GM06990 (cell line): ENCODE data around the gene IL1R2.

Experiments
- DNase-seq: peaks from one replicate; pipeline ENCODE4 v3.0.0-alpha.2; 2011; ENCODE audit not compliant: insufficient read length; ENCODE audit errors: extremely low read depth
- H3K27me3 ChIP-seq: replicated peaks from 2 replicates; pipeline ENCODE4 v1.6.0; 2011; ENCODE audit warnings: low read length; ENCODE audit not compliant: control insufficient read depth, insufficient read depth
- H3K36me3 ChIP-seq: 2 replicates; pipeline ENCODE4 v1.5.1; 2011; ENCODE audit warnings: low read length; ENCODE audit not compliant: control insufficient read depth, insufficient read depth
- H3K4me3 ChIP-seq: replicated peaks from 2 replicates; pipeline ENCODE4 v1.5.1; 2011; ENCODE audit warnings: low read depth, mild to moderate bottlenecking, control low read depth, low read length
- TF ChIP-seq, protein P1 (sequence below): IDR thresholded peaks from 2 replicates; pipeline ENCODE4 v1.5.1; 2011; ENCODE audit warnings: low read length, control low read depth, mild to moderate bottlenecking, inconsistent platforms; ENCODE audit not compliant: insufficient read depth, poor library complexity, severe bottlenecking

IL1R2 gene, protein sequence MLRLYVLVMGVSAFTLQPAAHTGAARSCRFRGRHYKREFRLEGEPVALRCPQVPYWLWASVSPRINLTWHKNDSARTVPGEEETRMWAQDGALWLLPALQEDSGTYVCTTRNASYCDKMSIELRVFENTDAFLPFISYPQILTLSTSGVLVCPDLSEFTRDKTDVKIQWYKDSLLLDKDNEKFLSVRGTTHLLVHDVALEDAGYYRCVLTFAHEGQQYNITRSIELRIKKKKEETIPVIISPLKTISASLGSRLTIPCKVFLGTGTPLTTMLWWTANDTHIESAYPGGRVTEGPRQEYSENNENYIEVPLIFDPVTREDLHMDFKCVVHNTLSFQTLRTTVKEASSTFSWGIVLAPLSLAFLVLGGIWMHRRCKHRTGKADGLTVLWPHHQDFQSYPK

DNA sequence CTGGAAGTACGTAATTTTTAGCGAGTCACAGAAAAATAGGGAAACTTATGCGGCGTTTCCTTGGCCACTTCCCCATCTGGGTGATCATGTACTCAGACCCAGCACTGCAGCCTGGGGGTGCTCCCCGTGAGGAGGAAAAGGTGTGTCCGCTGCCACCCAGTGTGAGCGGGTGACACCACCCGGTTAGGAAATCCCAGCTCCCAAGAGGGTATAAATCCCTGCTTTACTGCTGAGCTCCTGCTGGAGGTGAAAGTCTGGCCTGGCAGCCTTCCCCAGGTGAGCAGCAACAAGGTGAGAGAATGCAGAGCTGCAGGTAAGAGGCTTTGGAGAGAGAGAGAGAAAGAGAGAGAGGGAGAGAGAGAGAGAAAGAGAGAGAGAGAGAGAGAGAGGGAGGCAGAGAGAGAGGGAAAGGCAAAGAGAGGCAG, at the start of gene IL1R2:
Gene IL1R2 (plus strand): TSS at position 240 of the 425 bp plus-strand sequence. CDS start 16,616 bp downstream, outside the sequence.
- TF ChIP-seq, protein P1, sequence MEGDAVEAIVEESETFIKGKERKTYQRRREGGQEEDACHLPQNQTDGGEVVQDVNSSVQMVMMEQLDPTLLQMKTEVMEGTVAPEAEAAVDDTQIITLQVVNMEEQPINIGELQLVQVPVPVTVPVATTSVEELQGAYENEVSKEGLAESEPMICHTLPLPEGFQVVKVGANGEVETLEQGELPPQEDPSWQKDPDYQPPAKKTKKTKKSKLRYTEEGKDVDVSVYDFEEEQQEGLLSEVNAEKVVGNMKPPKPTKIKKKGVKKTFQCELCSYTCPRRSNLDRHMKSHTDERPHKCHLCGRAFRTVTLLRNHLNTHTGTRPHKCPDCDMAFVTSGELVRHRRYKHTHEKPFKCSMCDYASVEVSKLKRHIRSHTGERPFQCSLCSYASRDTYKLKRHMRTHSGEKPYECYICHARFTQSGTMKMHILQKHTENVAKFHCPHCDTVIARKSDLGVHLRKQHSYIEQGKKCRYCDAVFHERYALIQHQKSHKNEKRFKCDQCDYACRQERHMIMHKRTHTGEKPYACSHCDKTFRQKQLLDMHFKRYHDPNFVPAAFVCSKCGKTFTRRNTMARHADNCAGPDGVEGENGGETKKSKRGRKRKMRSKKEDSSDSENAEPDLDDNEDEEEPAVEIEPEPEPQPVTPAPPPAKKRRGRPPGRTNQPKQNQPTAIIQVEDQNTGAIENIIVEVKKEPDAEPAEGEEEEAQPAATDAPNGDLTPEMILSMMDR: no peak
- H3K27me3 ChIP-seq: no peaks in the 10 kb centered on the region
- DNase-seq: no peak
- no peak within 1 kb of the TSS for H3K4me3 ChIP-seq
- H3K36me3 ChIP-seq: no peaks in the 10 kb centered on the region

DNA sequence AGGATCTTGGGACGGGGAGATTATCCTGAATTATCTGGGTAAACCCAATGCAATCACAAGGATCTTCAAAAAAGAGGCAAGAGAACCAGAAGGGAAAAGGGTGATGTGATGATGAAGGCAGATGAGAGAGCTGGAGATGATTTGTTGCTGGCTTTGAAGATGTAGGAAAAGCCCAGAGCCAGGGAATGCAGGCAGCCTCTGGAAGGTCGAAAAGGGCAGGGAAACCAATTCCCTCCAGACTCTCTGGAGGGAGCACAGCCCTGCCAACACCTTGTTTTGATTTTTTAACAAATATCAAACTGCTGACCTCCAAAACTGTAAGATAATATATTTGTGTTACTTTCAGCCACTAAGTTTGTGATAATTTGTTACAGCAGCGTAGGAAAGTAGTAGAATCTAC, 48.9 kb upstream of the IL1R2 start:
- TF ChIP-seq, protein P1: no peak
- DNase-seq: no peak
- Histone ChIP-seq H3K36me3 (no peaks in the 10 kb centered on the region), H3K27me3 (no peaks in the 10 kb centered on the region; the same call in 1 of the 2 replicates), H3K4me3 (no peak overlapping the region)

DNA sequence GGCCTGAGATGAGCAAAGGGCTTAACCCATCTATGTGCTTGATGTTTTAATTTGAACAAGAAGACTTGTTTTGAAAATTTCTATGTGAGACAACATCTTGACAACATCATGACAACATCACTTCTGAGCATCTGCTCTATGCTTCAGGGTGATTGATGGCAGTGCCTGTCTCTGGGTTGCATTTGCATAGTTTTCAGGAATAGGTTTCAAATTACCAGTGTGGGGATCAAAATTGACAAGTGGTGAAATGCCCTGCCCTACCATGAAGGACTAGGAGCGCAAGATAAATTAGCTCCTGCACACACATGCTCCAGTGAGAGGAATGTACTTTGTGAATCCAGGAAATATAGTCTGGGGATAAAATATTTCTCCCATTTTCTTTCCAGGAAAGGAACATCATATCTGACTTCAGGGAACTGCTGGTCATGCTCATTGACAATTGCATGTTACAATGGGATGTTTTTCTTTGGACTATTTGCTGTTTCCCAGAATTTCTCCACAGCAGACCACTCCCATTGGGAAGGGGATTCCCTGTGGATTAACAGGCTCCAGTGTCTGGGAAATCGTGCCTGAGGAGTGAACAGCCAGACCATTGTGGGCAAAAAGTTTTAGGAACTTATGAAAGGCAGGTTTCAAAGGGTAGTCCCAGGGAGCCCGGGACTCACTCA, 45.3 kb upstream of the IL1R2 start:
- H3K27me3 ChIP-seq: no peaks in the 10 kb centered on the region
- no peak overlapping the region for H3K4me3 ChIP-seq
- no peak for DNase-seq
- TF ChIP-seq, protein P1: no peak
- no peaks in the 10 kb centered on the region for H3K36me3 ChIP-seq

DNA sequence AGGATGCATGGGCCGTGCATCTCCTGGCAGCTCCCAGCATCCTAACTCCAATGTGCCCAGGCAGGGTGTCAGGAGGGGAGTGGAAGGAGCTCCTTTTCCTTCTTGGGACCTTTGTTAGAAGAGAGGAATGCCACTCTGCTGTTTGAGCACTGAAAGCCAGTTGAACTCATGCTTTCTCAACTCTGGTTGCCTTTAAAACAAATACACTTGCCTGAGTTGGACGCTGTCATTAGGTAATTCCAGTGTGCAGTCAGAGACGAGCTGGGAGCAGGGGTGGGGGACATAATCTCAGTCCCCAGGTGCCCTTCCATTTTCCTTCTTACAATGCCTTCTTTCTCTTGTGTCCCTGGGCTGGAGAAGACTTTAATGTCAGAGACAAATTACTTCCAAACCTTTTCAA, 44.4 kb upstream of the IL1R2 start:
- no peak overlapping the region for H3K4me3 ChIP-seq
- no peak for DNase-seq
- TF ChIP-seq, protein P1: no peak
- H3K36me3 ChIP-seq: no peaks in the 10 kb centered on the region
- H3K27me3 ChIP-seq: no peaks in the 10 kb centered on the region

DNA sequence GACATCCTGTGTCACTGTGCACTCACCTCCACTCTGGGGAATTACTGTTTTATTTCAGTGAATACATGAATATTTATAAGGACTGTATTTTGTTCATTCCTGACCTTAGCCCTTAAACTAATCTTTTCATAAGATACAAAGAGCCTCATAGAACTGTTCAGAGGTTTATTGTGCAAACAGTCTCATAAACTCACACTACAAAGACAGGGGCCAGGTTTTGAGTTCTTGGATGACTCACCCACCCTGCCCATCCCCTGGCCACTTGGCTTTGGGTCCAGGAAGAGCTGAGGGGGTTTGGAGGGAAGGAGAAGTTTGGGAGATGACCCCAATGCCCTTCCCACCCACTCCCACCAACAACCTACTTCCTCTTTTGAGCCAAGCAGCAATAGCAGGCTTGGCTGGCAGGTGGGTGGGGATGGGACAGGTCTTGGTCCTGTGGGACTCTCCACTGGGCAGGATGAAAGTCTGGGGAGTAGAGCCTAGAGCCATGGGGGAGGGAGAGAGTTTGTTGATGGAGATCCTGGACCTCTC, 43.1 kb upstream of the IL1R2 start:
- Histone ChIP-seq H3K36me3 (no peaks in the 10 kb centered on the region), H3K27me3 (no peaks in the 10 kb centered on the region), H3K4me3 (no peak overlapping the region)
- DNase-seq: no peak
- TF ChIP-seq, protein P1: no peak
